GM19395 (cell line): ENCODE results near the gene LSM14A.

Experiments
- ATAC-seq: cut with Tn5 transposase; IDR thresholded peaks from one replicate; pipeline ENCODE4 v1.9.1; 2021; ENCODE audit warnings: mild to moderate bottlenecking, moderate library complexity; ENCODE audit not compliant: unreplicated experiment

LSM14A gene

DNA sequence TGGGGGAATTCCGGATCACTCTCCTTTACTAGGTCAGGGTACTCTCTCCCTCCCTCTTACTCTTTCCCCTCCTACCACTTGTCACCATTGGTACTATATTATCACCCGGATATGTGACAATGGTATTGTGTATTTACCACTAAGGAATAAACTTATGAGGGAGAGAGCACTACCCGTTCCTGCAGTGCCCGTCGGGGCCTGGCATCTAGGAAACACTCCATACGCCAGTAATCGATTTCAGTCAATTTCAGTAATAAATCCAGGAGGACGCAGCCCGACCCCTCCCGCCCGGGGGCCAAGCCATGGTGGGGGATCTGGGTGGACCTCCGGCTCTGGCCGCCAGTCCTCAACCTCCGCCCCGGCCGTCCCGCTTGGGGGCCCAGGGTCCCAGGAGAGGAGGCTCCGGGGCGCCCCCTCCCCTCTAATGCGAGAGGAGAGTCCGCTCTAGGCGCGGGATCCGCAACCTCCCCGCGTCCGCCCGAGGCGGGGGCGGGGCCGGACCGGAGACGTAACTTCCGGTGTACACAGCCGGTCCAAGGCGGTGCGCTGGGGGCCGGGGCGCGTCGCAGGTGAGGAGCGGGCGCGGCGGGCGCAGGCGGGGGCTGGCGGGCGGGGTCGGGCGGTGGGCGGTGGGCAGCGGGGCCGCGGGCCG lies 81.9 kb downstream of the LSM14A start, which contains the start of gene GARRE1:
GARRE1 (plus strand) TSS at position 509 of the 652 bp plus-strand sequence. CDS start 45,920 bp downstream, outside the sequence.
- peak; percentile 85 for ATAC-seq

- ATAC-seq = peak; percentile 57
These were observed 82.6 kb downstream of the LSM14A start for GRCh38 chr19:34254698-34255432.

DNA sequence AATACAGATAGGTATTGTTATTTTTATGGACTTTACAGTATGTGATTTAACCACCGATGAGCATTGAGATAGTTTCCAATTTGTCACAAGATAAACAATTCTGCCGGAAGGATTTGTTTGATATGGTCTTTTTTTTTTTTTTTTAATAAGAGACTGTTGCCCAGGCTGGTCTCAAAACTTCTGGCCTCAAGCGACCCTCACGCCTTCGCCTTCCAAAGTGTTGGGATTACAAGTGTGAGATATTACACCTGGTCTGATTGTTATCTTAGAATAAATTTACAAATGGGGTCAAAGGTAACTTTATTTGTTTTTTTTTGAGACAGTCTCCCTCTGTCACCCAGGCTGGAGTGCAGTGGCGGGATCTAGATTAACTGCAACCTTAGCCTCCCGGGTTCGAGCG lies 83.2 kb downstream of the LSM14A start:
- no peak for ATAC-seq

GRCh38 chr19:34256835-34257558 lies 84.7 kb downstream of the LSM14A start:
- ATAC-seq = no peak

DNA sequence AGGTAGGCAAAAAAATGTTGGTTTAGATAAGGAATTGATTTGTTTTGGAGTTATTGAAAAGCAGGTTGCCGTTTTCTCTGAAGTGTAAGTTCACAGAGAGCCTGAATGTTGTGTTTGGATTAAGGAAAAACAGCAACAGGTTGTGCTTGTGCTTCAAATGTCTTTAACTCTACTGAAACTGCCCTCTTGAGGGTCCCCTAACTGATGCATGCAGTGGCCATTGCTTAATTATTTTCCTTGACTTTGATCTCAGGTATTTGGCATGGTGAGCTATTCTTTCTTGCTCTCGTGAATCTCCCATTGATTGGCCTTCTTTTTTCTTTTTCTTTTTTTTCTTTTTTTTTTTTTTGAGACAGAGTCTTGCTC lies 85.2 kb downstream of the LSM14A start:
- ATAC-seq = no peak

DNA sequence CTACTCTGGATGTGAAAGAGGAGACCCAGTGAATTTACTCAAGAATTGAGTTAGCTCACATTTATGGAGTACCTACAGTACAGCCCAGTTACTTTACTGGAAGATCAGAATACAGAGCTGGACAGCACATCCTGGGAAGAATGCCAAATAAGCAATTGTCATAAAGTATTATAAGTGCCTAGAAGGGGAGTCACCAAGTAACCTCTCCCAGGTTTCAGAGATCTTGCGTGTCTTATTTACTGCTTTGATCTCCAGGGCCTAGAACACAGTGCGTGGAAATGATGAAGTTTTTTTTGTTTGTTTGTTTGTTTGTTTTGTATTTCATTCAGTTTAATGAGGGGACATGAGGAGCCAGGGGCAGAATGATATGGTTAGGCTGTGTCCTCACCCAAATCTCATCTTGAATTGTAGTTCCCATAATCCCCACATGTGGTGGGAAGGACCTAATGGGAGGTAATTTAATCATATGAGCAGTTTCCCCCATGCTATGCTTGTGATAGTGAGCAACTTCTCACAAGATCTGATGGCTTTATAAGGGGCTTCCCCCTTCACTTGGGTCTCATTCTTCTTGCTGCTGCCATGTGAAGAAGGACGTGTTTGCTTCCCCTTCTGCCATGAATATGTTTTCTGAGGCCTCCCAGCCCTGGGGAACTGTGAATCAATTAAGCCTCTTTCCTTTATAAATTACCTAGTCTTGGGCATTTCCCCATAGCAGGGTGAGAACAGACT lies 87.2 kb downstream of the LSM14A start:
- ATAC-seq = no peak

GRCh38 chr19:34260771-34261173 lies 88.5 kb downstream of the LSM14A start:
- ATAC-seq = no peak

- ATAC-seq = no peak
These were observed 89.2 kb downstream of the LSM14A start for GRCh38 chr19:34261334-34262109.

GRCh38 chr19:34263745-34264237 lies 91.5 kb downstream of the LSM14A start:
- no peak for ATAC-seq

- ATAC-seq = no peak
These were observed 92.9 kb downstream of the LSM14A start for GRCh38 chr19:34265221-34265650.

GRCh38 chr19:34269081-34269480 lies 96.8 kb downstream of the LSM14A start:
- no peak for ATAC-seq

DNA sequence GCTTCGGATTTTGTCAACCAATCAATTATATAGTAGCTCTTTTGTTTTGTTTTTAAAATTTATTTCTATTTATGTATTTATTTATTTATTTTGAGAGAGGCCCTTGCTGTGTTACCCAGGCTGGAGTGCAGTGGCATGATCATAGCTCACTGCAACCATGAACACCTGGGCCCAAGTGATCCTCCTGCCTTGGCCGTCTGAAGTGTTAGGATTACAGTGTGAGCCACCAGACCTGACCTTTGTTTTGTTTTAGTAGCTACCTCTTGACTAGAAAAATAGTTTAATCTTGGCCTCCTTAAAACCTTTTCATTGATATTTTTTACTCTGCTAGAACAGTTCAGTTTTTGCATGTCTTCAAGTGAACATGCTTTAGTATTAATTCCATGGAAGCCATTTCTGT lies 97.2 kb downstream of the LSM14A start:
- ATAC-seq = no peak

DNA sequence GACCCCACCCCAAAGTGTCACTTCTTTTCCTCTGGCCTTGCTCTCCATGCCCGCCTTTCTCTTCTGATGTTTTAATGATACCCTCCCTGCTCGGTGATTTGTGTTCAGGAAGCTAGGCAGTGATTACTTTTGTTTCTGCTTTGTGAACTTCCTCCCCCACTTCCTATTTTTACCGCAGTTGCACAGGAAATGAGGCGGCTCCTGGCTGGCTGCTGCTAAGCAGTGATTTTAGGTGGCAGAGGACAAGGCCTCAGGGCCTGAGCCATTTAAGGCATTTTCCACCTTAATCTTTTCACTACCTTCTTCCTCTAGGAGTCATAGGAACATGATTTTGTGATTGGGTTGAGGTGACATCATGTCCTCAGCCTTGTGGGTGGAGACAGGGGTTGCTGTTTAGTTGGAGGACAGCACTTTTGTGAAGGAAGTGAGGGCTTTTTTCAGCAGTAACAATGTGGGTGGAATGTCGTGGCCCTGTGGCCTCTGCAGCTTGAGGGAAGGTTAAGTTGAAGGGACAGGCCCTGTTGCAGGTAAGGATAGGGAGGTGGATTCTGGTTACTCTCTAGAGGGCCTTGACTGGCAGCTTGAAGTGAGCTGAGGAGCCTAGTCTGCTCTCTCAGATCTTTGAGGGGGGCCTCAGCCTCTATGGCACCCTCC lies 97.8 kb downstream of the LSM14A start:
- peak; percentile 81 for ATAC-seq

- no peak for ATAC-seq
These were observed 100.8 kb downstream of the LSM14A start for GRCh38 chr19:34273121-34273520.

DNA sequence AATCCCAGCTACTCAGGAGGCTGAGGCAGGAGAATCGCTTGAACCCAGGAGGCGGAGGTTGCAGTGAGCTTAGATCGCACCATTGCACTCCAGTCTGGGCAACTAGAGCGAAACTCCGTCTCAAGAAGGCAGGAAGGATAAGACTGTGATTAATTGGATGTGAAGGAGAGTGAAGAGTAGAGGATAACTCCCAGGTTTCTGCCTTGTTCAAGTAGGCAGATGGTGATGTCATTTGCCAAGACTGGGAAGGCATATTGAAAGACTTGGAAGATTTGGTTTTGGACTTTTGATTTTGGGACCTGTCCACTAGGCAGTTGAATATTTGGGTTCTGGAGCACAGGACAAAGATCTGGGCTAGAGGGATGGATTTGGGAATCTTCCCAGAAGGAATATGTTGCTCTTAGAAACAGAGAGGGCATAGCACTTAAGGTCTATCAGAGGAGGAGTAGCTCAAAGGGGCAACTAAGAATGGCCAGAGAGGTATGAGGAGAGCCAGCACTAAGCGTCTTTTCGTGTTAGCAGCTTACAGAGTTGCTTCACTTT lies 102.1 kb downstream of the LSM14A start:
- ATAC-seq = no peak

- ATAC-seq = no peak
These were observed 102.7 kb downstream of the LSM14A start for GRCh38 chr19:34274827-34275625.

DNA sequence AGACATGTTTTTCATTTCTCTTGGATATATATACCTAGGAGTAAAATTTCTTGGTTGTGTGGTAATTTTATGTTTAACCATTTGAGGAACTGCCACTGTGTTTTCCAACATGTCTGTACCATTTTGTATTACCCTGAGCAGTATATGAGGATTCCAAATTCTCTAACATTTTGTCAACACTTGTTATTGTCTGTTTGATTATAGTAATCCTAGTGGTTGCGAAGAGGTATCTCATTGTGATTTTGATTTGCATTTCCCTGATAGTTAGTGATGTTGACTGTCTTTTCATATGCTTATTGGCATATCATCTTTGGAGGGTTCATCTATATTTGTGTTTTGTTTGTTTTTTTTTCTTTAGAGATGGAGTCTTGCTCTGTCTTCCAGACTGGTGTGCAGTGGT lies 103.4 kb downstream of the LSM14A start:
- ATAC-seq = no peak

DNA sequence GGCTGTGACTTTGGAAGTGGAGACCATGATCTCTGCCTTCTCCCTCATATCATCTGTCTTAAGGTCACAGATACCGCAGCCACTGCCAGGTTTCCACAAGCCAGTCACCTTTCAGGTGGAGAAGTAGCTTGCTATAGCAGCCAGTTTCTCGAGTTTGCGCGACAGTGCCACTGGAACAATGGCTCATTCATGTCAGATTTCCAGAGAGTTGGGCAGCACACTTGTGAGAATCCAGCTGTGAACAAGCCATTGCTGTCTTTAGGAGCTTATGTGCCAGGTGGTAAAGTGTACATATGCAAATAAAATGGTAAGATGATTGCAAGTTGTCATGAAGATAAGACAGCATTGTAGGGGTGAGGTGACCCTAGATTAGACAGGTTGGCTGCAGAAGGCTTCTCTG lies 104.3 kb downstream of the LSM14A start:
- ATAC-seq = no peak

GRCh38 chr19:34277244-34277643 lies 104.9 kb downstream of the LSM14A start:
- no peak for ATAC-seq
